Measurements from ENCODE around the gene KRT35. TPM values are rescaled to one million over a fixed set of nuclear protein-coding genes. Genes with fewer than 3 reads are reported as not detected.

KRT35 gene
- total RNA-seq, 2 experiments from 2014 or later = not detected

DNA sequence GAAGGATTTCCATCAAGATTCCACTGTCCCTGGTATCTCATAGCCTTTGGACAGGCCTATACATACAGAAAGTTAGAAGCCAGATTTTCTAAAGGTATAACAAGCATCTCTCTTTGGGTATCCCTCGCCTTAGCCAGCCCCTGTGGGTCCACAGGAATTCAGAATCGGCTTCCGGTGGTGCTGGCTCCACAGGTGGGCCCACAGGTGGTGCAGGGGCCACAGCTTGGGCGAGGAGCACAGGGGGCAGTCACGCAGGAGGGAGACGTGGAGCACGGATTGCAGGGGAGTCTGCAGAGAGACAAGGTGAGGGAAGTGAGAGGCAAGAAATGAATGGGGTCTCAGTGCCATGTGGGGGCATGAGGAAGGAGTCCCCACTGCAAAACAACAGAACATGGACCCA lies 43.7 kb downstream of the KRT35 start:
- no peak for ATAC-seq (ENCODE audit: poor library complexity)
- Histone ChIP-seq H3K4me3 (ENCODE audit: low read length) (no peak overlapping the region), H3K27ac (ENCODE audit: low read depth in 1 of 2, low read length in 2 of 2) (no peak overlapping the region), H3K27me3 (ENCODE audit: control insufficient read depth in 1 of 2, insufficient read depth in 2 of 2, low read length in 2 of 2) (no peaks in the 10 kb centered on the region), H3K4me1 (ENCODE audit: insufficient read depth, low read length) (no peaks in the 10 kb centered on the region), H3K36me3 (ENCODE audit: insufficient read depth, low read length) (no peaks in the 10 kb centered on the region), H3K9me3 (ENCODE audit: control insufficient read depth in 1 of 2, insufficient read depth in 1 of 2, low read length in 2 of 2) (peaks cover 0 to 5% of the 10 kb centered on the region in 2 experiments)
- Mint-ChIP-seq H3K27me3 (no peaks in the 10 kb centered on the region), H3K9me3 (no peaks in the 10 kb centered on the region), H3K36me3 (ENCODE audit: low read depth) (no peaks in the 10 kb centered on the region), H3K27ac (no peak overlapping the region), H3K4me1 (ENCODE audit: low read depth) (peaks cover 8% of the 10 kb centered on the region), H3K4me3 (no peak overlapping the region)
- intact Hi-C loops (cut with DNase I, micrococcal nuclease) = no loop called here
- no peak for TF ChIP-seq CTCF (IDR thresholded peaks at IDR 0.05)
- DNase-seq = no peak
- POLR2A ChIA-PET = no interaction called here
- CTCF ChIA-PET = no interaction called here

- intact Hi-C loops (cut with DNase I, micrococcal nuclease) = no loop called here
- TF ChIP-seq CTCF (IDR thresholded peaks at IDR 0.05) = no peak
- Histone ChIP-seq H3K4me1 (ENCODE audit: insufficient read depth, low read length) (no peaks in the 10 kb centered on the region), H3K27me3 (ENCODE audit: control insufficient read depth in 1 of 2, insufficient read depth in 2 of 2, low read length in 2 of 2) (no peaks in the 10 kb centered on the region), H3K4me3 (ENCODE audit: low read length) (no peak overlapping the region), H3K36me3 (ENCODE audit: insufficient read depth, low read length) (no peaks in the 10 kb centered on the region), H3K27ac (ENCODE audit: low read depth in 1 of 2, low read length in 2 of 2) (no peak overlapping the region), H3K9me3 (ENCODE audit: control insufficient read depth in 1 of 2, insufficient read depth in 1 of 2, low read length in 2 of 2) (no peaks in the 10 kb centered on the region)
- ATAC-seq (ENCODE audit: poor library complexity) (no peak), DNase-seq (no peak)
- Mint-ChIP-seq H3K36me3 (ENCODE audit: low read depth) (no peaks in the 10 kb centered on the region), H3K9me3 (no peaks in the 10 kb centered on the region), H3K27ac (no peak overlapping the region), H3K4me3 (no peak overlapping the region), H3K27me3 (no peaks in the 10 kb centered on the region), H3K4me1 (ENCODE audit: low read depth) (peaks cover 8% of the 10 kb centered on the region)
- POLR2A ChIA-PET = interaction anchor here (0.7 to 1.0 kb wide), 2 partner anchors 13 to 126 kb away, joined by 3 read pairs; no protein-coding TSS in a partner anchor
- CTCF ChIA-PET = no interaction called here
These were observed 46.5 kb downstream of the KRT35 start for GRCh38 chr17:41434415-41434814.

DNA sequence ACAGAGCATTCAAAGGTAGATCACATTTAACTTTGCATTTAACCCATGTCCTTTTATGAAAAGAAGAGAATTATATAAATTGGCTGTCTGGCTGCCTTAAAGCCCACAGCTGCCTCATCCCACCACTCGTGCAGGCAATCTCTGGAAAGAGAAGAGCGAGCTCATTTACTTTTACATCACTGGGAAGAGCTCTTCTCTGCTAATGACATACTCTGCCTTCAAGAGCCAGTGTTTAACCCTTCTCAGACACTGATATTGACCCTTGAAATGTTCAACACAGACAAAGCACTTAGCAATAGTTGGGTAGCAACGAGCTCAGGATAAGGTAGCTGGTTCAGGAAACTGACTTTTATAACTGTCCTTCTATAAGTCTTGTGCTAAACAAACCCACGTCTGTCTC lies 46.9 kb downstream of the KRT35 start:
- H3K27ac Mint-ChIP-seq = no peak overlapping the region
- CTCF ChIA-PET = no interaction called here

More for the DNA sequence above, 46.9 kb downstream of the KRT35 start:
- no peaks in the 10 kb centered on the region for H3K9me3 Mint-ChIP-seq
- Histone ChIP-seq H3K9me3 (ENCODE audit: control insufficient read depth in 1 of 2, insufficient read depth in 1 of 2, low read length in 2 of 2) (no peaks in the 10 kb centered on the region), H3K27ac (ENCODE audit: low read depth in 1 of 2, low read length in 2 of 2) (no peak overlapping the region), H3K4me3 (ENCODE audit: low read length) (no peak overlapping the region), H3K27me3 (ENCODE audit: control insufficient read depth in 1 of 2, insufficient read depth in 2 of 2, low read length in 2 of 2) (no peaks in the 10 kb centered on the region), H3K4me1 (ENCODE audit: insufficient read depth, low read length) (no peaks in the 10 kb centered on the region), H3K36me3 (ENCODE audit: insufficient read depth, low read length) (no peaks in the 10 kb centered on the region)
- peaks cover 8% of the 10 kb centered on the region for H3K4me1 Mint-ChIP-seq (ENCODE audit: low read depth)
- no peak for TF ChIP-seq CTCF (IDR thresholded peaks at IDR 0.05)
- DNase-seq = no peak
- no peak overlapping the region for H3K4me3 Mint-ChIP-seq
- no peaks in the 10 kb centered on the region for H3K36me3 Mint-ChIP-seq (ENCODE audit: low read depth)
- peaks cover 1% of the 10 kb centered on the region for H3K27me3 Mint-ChIP-seq
- no peak for ATAC-seq (ENCODE audit: poor library complexity)
- POLR2A ChIA-PET = interaction anchor here (0.7 to 1.0 kb wide), 2 partner anchors 14 to 126 kb away, joined by 3 read pairs; no protein-coding TSS in a partner anchor
- intact Hi-C loops (cut with DNase I, micrococcal nuclease) = no loop called here

Data from CD4-positive, alpha-beta T cell (primary cell).